ENCODE results near the gene IL1R1.

- TF ChIP-seq CTCF (IDR thresholded peaks at IDR 0.05): no peak
- TF ChIP-seq EZH2phosphoT487 (IDR thresholded peaks at IDR 0.05): no peak
- no peak for TF ChIP-seq EZH2 (IDR thresholded peaks at IDR 0.05)
Measured at GRCh38 chr2:102144128-102144527, 1.6 kb downstream of the IL1R1 start.
